ENCODE results near the gene TMEM109.

- TF ChIP-seq BHLHE40 (IDR thresholded peaks at IDR 0.05; ENCODE audit: borderline replicate concordance) (no peak), ARNT (IDR thresholded peaks at IDR 0.05) (no peak), ZNF384 (IDR thresholded peaks at IDR 0.05) (no peak), SP1 (IDR thresholded peaks at IDR 0.05) (no peak), NFRKB (IDR thresholded peaks at IDR 0.05) (no peak), L3MBTL2 (conservative IDR thresholded peaks at IDR 0.05) (no peak), HDGF (IDR thresholded peaks at IDR 0.05; ENCODE audit: borderline replicate concordance) (no peak), FOXM1 (IDR thresholded peaks at IDR 0.05; ENCODE audit: borderline replicate concordance) (no peak)
These were observed 1.4 kb downstream of the TMEM109 start for GRCh38 chr11:60915248-60915914.

Data from HEK293T (cell line).